Germinal center (tissue), 1 donor: ENCODE results near the gene LCN1.
"Not testable (repeated sequence)": the region's sequence is repeated elsewhere in the genome, so short reads cannot be mapped to it uniquely, and the experiment has no call there.

Experiments used
- DNase-seq: peaks from one replicate; pipeline ENCODE4 v3.0.0; 2012; ENCODE audit warnings: mixed read lengths, low spot score

Gene LCN1

DNA sequence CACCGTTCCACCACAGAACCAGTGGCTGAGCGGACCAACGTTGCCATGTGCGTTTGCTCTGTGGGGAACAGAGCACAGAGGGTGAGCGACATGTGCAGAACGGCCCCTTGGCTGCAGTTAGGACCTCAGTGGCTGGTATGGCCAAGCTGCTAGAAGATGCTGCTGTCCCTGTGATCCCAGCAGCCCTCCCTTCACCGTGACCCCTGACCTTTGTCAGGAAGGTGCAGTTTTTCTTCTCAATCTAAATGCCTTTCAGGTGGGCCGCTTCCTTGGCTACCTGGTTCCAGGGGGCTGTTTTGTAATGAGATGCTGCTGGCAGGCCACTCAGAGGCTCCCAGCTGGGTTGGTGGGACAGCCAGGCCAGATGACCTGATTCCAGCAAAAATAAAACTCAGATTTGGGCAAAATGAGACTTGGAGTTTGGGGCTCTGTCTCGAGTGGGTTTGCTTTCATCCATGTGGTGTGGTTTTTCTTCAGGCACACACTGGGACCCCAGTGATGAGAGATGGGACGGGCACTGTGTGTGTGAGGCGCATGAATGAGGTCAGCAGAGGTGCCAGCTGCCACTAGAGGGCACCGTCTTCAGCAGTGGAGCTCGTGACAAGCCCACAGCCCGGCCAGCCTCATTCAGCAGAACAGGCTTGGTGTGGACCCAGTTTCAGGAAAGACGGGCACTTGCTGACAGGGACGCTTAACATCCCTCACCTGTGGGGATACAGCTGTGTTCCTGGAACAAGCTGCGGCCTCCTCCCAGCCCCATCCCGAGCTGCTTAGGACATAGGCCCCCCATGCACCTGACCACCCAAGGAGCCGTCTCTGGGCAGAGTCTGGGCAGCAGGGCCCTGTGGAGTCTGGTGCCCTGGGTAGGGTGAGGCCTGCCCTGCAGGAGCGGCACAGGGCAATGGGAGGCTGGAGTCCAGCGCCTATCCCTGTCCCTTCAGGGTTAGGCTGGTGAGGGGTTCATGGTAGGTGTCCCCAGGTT, 16.7 kb upstream of the LCN1 start:
- peak; percentile 75 for DNase-seq

- no peak for DNase-seq
Observed at GRCh38 chr9:135505406-135506187, 15.6 kb upstream of the LCN1 start.

DNA sequence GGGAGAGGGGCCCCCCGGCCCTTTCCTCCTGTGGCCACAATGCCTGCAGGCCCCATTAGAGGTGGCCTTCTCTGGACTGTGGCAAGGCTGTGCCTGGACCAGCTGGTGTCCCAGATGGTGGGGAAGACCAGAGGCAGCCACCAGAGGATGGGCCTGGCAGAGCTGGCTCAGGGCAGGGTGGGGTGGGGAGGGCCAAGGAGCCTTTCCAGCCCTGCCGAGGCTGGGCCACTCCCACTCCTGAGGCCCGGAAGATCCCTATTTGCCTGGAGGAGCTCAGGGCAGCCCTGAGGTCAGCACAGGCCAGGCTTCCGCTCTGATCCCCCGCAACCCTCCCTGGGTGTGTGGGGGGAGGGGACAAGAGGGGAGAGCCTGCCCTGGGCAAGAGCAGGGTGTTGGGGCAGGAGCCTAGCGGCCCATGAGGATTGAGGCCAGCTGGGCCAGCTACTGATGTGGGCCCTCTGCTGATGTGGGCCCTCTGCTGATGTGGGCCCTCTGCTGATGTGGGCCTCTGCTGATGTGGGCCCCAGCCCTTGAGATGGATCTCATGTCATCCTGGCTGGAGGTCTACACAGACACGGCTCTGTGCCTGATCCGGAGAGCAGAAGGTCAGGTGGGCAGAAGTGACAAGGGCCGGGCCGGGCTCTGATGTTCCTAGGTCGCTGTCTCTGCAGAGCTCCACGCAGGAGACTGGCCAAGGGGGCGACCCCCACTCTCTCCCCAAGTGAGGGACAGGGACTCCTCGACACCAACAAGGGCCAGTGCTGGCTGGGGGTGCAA, 14.7 kb upstream of the LCN1 start:
- no peak for DNase-seq

DNA sequence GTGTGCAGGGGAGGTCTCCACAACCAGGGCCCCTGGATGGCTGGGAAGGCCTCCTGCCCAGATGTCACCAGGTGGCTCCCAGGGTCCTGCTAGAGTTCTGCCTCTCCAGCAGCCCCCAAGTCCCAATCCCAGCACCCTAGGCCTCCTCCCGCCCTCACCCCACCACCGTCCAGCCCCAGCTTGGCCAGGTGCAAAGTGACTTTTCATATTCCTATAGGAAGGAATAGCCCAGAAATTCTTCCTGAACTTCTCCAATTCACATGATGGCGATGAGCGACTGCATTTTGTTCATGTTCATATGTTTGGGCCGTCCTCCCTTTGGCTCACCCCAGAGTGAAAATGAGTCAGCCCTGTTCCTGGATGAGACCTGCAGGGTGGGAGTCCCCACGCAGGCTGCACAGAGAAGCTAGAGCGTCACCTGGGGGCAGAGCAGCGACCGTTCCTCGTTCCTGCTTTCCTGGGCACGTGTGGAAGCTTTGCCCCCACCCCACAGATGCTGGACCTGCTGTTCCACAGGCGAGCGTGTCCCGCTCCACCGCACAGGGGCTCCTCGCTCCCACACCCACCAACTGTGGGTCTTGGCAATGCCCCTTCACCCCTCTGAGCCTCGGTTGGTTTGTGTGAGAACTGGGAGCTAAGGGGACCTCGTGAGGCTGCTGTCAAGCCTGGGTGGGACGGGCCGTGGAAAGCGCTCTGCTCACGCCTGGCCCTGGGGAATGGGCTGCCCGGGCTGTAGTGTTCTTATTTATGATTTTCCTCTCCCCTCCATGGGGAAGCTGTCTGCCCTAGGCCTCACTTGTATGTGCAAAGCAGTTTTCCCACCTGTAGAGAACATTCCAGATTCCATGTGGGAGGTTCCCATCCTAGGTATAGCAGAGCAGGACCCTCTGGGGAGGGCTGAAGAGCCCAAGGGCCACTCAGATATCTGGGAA, 13.9 kb upstream of the LCN1 start:
- DNase-seq: no peak

DNA sequence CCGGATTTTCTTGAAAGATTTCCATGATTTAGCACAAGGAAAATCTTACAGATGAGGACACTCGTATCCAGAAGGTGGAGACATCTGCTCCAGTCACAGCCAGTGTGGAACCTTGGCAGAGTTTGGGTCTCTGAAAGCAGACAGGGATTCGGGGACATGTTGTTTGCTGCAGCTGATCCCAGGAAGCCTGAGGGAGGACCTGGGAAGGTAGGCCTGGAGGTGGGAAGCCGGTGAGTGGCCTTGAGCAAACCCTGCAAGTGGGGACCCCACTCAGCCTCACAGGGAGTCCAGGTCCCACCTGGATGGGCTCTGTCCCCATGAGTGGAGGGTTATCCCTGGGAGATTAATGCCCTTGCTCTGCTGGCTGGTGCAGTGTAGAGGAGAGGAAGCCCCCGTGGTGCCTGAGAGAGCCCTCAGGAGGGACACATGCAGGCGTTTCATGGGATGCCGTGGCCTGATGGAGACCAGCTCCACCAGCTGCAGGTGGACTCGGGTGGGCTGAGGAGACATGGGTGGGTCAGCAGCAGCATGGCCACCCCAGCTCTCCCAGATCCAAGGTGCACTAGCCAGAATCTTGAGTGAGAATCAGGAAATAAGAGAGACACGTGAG, 12.9 kb upstream of the LCN1 start:
- DNase-seq: no peak

DNA sequence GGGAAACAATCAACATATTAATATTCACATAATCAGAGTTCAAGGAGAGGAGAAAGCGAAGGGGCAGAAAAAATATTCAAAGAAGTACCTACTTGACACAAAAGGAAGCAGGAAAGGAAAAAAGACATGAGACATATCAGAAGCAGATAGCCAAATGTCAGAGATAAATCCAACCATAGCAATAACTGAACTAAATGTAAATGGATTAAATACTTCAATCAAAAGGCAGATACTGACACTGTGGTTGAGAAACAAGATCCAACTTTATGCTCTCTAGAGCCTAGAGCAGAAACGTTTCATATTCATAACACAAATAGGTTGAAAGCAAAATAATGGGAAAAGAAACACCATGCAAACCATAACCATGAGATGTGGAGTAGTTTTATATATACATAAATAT, 11.8 kb upstream of the LCN1 start:
- DNase-seq: no peak

DNA sequence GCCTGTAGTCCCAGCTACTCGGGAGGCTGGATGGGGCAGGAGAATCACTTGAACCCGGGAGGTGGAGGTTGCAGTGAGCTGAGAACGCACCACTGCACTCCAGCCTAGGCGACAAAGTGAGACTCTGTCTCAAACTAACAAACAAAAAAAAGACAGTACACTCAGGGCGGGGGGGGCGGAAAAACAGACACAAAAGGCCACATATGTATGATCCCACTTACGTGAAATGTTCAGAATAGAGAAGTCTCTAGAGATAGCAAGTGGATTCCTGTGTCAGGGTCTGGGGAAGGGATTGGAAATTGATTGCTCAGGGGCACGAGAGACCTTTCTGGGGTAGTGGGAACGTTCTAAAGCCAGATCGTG, 9.0 kb upstream of the LCN1 start:
- DNase-seq: no peak

- no peak for DNase-seq
Observed at GRCh38 chr9:135512904-135513303, 8.3 kb upstream of the LCN1 start.

- DNase-seq: no peak
Observed at GRCh38 chr9:135513351-135513846, 7.8 kb upstream of the LCN1 start.

DNA sequence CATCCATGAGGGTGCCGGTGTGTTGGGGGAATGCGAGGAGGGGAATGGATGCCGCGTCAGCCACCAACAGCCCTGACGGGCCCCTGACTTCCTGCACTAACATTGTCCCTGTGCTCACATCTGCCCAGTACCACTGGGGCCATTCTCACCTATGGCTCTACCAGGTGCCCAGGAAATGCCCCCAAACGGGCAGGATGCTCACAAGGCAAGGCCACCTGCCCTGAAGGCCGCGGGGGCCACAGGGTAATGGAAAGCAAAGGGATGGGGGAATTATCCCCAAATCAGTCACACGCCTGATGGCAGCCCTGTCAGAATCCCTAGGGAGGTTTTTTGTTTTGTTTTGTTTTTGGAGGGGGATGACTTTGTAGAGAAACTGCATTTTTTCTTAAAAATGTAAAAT, 7.3 kb upstream of the LCN1 start:
- DNase-seq: not testable (repeated sequence)

DNA sequence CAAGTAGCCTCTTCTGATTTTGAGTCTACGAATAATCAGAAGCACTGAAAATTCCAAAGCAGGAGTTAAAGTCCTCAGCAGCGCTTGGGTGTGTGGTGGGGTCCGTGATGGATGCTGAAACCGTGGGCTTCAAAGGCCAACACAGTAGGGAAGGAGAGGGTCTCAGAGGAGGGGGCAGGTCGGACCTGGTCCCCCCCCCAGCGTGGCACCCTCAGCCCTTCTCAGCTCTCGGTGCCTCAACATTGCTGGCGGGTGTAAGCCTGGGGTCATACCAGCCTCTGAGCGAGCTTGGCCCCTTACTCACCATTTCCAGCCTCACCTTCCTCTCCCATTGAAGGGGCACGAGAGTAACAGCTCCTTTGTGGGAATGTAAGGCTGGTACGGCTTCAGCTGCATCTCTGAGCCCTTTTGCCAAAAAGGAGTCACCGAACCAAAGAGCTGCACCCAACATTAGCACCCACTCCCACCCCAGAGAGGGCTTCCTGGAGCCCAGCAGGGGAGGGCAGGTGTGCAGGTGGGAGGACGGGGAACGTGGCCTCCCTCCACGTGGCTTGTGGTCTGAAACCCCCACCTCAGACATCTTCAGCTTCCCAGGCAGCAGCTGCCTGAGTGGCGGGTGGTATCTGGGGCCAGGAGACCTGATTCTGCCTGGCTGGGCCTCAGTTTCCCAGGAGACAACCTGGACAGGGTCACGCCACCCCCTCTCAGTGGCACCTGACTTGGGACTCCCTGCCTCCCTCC, 6.7 kb upstream of the LCN1 start:
- DNase-seq: no peak

GRCh38 chr9:135515083-135515951, 5.9 kb upstream of the LCN1 start:
- no peak for DNase-seq

DNA sequence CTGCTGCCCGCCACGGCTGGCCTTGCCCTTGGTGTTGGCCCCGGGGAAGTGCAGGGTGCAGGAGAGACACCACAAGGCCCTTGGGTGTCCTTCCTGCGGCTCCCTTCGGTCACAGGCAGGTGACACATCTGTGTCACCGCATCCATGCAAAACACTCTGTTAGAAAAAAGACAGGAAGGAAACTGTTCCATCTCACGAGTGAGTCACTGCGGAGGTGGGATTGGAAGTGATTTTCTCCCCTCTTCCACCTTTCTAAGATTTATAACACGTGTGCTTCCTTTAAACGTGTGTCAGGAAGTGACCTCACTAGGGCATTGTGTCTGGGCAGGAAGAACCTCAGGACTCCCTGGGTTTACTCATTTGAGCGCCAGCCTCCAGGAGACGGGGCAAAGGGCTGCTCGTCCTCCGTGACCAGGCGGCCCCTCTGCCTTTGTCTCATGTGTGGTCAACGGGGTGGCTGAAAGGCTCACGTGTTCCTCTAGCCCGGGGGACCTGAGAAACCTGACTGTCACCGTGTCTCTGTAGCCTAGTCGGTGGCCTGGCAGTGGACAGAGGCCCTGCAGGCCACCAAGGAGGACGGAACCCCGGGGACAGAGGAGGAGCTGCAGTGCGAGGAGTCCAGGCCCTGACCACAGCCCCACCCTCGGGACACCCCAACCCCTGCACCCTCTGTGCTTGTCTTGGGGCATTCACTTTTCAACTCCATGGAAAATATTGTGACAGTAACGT, 4.9 kb upstream of the LCN1 start:
- DNase-seq: no peak

DNA sequence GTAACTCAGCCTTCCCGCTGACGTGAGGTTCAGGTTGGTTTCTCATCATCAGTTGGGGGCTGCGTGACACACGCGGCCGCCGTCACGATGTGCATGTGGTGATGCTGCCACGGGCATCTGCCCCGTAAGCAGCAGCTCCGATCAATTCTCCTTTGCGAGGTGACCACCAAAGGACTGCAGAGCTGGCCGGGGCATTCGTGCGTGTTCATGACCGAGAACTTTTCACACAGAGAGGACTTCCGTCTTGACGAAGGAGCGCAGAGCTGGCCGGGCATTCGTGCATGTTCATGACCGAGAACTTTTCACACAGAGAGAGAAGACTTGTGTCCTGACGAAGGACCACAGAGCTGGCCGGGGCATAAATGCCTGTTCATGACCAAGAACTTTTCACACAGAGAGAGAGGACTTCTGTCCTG, 3.8 kb upstream of the LCN1 start:
- DNase-seq: no peak

DNA sequence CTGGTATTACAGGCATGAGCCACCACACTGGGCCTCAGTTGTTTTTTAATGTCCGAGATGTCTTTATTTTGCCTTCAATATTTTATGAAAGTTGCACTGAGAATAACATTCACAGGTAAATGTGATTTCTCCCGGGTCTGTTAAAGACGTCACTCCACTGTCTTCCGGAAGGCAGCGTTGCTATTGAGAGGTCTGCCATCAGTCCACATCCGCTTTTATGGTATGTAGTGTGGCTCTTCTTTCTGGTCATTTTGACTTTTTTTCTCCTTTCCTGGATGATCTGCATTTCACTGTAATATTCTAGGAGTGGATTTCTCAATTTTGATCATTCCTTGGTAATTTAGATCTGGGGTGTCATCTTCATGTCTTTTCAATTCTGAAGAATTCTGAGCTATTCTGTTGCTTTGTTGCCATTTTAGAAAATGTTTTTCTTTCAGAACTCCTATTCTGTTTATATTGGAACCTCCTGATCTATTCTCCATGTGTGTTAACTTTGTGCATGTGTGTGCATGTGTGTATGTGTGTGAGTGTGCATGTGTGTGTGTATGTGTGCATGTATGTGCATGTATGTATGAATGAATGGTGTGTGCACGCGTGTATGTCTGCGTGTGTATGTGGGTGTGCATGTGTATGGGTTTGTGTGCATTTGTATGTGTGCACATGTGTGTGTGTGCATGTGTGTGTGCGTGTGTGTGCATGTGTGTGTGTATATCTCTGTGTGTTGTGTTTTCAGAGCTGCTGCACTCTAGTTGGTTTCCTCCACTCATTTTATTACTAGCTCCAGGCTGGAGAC, 1.9 kb upstream of the LCN1 start:
- no peak for DNase-seq

DNA sequence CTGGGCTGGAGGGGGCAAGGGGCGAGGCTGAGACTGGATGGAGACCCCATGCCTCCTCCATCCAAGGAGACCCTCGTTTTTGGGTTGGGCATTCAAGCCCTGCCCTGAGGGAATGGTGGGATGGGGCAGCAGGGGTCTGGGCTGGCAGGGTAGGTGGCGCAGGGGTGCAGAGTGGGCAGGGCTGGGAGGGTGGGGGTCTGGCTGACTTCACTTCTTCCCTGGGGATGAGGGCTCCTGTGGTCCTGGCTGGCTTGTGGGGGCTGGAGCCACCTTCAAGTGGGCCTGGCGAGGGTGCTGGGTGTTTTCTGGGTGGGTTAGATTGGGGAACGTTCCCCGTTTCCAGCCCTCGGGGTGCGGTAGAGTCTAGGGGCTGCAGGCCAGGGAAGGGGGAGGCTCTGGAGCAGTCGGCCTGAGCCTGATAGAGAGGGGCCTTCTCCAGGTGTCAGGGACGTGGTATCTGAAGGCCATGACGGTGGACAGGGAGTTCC, 412 bp downstream of the LCN1 start:
- no peak for DNase-seq
